MV-4-11 (cell line): ENCODE measurements around the gene GALNT7.
A peak's percentile ranks its signal among the peaks of the same experiment; 100 is the strongest.

Experiments used
- DNase-seq: peaks from one replicate; lab custom pipeline; 2025; lab: John Stamatoyannopoulos, UW

The GALNT7 gene

DNA sequence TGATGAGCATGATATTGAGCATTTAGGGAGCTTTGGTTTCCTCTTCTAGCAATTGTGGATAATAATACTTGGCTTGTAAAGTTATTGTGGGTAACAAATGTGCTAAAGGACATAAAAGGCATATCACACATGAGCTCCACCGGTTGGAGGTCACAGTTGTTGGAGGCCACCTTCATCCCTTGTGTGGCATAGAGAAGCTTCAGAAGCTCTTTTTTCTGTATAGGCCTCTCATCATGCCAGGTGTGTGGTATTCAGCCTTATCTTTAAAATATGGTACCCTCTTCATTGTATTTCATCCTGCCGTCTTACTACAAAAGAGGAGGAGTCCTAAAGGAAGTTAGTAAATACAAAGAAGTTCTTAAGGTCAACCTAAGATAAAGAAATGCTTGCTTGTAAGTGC lies 99.1 kb downstream of the GALNT7 start:
- no peak for DNase-seq

DNA sequence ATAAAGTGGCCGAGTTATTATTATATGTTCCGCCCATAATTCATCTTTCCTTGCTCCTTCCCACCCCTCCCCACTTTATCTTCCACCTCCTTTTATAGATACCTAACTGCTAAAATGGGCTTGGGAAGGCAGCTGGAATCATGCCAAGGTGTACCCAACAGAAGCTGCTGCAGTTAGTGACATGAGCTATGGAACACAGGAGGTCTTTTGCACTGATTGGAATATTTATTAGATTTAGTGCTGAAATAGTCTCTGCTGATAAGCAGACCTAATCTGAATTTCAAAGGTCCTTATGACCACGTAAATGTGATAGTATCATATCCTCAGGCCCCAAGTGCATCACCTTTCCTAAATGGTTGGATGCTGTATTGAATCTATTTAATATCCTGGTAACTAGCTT lies 100.7 kb downstream of the GALNT7 start:
- no peak for DNase-seq

DNA sequence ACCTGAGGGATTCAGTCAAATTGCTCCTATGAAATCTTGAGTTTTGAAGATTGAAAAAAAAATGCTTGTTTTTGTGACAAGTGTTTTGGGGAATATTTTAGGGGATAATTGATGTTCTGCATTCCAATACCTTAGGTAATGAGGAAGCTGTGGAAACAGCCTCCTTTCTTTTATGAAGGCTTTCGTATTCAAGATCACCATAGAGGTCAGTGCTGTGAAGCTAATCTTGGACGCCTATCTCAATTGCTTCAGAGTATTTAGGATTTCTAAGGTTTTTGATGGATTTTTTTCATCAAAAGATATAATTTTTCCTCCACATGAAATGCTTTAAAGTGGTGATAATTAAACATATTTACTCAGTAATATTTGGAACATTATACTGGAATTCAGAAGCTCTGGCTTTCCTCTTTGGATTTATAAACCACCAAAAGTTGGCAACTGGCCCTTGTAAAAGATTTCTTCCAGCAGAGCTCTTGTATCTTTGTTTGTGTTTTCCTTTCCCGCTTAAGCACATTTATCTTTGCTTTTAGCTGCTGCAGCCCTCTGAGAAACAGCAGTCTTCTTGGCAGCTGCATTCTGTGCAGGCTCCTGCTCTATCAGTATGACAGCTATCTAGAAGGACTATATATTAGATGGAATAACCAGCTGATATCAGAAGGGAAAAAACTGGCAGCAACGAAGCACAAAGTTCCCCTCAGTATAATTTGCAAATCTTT lies 101.9 kb downstream of the GALNT7 start:
- DNase-seq, result no peak

DNA sequence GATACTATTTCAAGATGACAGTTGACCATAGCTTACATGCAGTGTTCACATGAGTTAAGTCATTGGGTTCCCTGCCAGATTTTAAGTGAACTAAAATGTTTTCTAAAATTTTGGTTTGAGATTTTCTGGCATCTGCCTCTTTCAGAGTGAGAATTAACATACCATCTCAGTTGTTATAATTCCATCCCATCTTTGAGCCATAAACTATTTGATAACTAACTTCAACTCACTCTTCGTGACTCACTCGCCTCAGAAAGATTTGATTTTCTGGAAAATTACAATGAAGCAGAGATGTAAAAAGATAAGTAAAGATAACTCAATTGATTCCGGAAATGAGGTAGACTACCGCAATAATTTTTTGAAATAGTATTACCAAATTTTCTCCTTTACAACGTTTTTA lies 103.7 kb downstream of the GALNT7 start:
- DNase-seq, result no peak

DNA sequence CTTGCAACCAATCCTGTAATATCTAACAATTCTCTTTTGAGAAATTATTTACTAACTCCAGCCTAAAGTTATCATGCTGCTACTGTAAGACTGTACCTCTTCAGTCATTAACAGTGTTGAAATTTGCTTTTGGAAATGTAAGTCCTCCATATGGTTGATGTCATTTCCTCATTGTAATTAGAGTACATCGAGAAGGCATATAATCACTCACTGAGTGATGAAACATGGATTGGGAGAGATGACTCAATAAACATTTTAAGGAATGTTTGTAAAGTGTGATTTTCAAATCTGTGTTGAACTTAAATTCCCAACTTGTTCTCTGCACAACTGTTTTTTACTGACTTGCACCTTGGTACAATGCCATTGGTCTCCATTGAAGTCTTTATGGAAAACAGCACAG lies 104.4 kb downstream of the GALNT7 start:
- DNase-seq, result peak; percentile 22

DNA sequence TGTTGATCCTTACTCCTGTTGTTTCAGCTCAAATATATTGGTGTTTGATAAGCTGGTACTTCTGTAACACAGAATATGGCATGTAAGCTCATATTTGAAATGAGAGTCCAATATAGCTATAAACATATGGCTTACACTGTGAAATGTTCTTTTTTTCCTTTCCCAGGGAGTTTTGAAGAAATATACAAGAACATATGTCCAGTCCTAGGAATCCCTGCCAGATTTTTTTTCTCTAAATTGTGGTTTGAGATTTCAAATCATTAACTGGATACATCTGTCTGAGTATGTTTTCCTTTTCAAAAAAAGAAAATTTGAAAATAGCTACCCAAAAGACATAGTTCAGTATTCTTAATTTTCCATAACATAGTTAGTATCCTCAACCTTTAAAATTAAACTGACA lies 105.3 kb downstream of the GALNT7 start:
- no peak for DNase-seq

DNA sequence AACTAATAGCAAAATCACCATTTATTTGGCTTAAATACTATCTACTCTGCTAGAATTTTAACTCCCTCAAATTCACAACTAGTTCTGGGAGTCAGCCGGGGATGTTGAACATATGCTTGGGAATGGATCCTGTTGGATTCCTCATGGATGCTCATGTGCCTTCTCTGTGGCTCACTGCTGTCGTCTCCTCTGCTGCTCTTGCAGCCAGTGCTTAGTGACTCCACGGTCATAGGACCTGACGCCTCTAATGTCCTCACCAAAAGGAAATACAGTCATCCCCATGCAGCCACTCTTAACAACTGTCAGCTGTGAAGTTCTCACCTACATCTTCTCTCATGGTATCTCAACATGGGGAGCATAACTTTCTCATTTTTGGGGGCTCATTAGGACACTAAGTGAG lies 106.1 kb downstream of the GALNT7 start:
- DNase-seq, result no peak

DNA sequence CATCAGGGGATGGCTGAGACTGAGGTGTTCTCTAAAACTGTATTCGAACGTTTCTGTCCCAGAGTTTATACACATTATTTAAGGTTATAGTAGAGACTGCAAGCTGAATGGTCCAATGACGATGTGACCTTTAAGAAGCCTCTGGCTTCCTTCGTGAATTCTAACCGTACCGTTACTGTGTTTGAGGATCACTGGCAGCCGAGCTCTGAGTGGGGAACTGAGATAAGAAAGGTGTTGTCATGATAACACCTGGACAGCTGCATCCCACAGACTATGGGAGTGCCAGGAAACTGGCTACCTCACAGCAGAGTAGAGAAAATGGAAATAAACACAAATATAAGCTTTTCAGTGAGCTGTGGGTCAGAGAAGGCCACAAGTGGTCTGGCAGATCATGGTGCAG lies 106.5 kb downstream of the GALNT7 start:
- no peak for DNase-seq

DNA sequence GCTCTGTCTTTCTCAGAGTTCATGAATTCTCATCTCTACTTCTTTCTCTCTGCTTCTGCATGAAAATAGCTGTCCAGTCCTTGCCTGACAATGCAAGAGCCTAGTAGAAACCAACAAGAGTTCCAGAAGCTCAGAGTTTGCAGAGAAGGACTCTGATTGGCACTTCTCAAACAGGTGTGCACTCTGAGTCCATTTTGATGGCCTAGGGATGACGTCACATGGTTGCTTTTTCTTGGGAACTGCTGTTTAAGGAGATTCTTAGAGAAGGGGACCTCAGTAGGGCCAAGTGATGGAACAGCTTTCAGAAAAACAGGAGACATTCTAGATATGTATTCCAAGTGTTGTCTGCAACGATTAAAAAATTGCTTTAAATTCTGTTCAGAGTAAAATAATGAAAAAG lies 108.7 kb downstream of the GALNT7 start:
- no peak for DNase-seq

DNA sequence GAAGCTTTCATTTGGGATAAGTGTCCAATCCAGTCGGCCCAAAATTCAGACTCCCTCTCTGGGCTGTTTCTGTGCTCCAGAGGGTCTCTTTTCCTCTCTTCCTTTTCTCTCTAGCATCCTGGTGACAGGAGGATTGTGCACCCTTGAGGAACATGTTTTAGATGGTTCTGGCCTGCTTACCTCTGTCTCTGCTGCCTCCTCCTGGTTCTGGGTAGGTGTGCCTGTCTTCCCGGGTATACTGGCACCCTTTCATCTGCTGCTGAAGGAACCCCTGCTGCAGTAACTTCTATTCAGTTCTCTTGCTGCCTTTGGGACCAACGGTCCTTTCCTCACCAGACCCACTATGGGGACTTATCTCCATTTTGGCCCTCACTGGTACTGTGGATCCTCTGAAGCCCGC lies 112.4 kb downstream of the GALNT7 start:
- DNase-seq, result peak; percentile 22

DNA sequence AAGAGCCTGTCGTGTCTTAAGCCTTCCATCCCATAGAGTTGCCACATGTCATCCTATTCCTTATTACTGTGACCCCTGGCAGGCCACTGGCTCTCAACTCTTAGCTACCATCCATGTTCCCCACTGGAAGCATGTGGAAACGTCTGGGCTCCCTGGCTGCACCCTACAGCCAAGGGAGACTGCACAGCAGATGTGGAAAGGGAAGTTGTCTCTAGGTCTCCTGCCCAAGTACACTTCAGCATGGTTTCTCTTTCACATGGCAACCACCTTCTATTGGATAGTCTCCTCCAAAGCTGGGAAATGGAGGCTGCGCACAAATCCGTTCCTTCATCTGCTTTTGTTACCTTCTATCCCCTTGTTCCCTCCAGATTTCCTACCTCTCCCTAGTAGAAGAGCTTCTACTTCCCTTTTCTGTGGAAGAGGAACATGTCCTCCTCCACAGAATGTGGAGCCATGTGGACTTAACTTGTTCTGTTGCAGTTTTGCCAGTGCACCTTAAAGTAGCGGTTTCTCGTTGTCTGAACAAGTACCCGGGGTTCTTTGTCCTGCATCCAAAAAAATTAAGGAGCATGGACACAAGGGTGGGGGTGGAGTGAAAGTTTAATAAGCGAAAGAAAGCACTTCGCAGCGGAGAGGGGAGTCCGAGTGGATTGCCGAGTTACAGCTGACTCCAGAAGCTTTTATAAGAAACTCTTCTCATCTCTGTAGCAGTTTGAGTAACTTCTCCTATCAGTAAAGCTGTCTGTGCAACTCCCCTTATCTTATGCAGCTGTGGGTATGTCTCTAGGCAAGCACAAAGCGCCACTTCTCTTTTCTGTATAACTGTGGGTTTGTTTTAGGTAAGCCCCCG lies 113.0 kb downstream of the GALNT7 start:
- peak; percentile 95 for DNase-seq

DNA sequence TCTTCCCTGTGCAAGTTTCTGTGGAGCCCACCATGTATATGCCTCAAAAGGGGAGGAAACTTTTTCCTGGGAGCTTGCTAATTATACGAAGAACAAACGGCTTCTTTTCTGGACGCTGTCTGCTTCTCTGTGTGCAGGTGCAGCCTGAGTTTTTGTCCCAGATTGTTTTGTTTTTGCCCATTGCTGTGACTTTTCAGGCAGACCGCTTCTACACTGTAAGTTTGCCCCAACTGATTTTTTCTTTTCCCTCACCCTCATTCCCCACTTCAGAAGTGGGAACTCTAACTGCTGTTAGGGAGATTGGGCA lies 113.6 kb downstream of the GALNT7 start:
- no peak for DNase-seq

DNA sequence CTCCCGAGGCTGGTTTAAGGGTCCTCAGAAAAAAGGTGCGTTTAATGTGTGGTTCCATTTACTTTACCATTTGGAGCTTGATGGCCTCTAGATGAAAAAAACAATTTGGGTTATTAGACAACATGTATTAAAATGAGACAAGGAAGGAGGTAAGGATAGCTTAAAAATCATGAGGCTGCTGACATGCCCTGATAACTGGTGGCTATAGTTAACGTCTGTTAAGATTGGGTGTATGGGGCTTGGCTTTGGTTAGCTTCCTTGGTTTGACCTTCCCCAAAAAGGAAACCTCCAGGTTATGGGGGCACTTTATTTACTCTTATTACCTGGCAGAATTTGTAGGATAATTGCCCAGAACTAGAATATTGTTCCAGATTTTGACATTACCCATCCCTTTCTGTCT lies 114.0 kb downstream of the GALNT7 start:
- DNase-seq, result no peak

DNA sequence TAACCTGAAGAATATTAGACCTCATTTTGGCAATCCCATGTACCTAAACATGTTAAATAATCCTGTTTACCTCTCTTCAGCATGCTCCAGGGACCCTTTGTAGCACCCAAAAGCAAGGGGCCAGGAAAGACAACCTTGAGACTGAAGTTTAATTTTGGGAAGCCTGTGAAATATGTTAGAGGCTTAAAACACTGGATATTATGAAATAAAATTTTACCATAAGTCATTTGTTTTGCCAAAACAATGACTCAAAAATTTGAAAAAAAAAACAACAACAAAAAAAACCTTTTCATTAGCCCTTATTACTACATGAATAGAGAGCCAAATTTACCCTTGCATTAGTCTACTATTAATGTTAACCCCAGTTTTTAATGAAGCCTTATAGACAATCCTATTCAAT lies 115.9 kb downstream of the GALNT7 start:
- DNase-seq, result no peak

DNA sequence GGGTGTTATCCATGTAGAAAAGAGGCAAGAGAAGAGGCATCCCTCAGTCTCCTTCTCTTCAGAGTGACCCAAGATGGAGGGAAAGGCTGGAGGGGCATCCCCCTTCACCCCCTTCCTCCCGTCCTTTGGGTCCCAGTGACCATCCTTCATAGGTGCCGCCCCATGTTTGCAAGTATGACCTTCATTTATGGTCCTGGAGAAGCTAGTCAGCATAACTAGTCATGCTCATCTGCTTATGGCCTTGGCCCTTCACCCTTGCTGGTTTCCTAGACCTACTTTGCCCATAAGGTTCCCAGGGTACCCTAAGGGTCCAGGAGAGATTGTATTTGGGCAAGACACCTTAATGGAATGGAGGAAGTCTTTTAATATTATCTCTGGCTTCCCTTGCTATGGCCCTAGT lies 118.9 kb downstream of the GALNT7 start:
- DNase-seq, result no peak

DNA sequence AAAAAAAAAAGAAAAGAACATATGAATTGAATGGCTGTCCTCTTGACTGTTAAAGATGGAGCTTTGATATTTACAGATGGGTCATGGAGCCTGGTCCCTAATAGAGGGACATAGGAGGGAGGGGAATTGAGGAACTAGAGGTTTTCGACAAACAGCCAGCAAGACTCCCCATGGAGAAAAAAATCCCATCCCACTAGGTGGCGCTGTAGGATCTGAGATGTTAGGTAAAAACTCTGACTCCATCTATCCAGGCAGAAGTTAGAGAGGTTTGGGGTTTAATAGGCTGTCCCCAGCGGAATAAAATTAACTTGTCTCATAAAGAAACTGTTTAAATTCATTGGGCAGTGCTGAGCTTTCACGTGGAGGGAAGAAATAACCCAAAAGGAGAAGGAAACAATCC lies 119.7 kb downstream of the GALNT7 start:
- peak; percentile 85 for DNase-seq

DNA sequence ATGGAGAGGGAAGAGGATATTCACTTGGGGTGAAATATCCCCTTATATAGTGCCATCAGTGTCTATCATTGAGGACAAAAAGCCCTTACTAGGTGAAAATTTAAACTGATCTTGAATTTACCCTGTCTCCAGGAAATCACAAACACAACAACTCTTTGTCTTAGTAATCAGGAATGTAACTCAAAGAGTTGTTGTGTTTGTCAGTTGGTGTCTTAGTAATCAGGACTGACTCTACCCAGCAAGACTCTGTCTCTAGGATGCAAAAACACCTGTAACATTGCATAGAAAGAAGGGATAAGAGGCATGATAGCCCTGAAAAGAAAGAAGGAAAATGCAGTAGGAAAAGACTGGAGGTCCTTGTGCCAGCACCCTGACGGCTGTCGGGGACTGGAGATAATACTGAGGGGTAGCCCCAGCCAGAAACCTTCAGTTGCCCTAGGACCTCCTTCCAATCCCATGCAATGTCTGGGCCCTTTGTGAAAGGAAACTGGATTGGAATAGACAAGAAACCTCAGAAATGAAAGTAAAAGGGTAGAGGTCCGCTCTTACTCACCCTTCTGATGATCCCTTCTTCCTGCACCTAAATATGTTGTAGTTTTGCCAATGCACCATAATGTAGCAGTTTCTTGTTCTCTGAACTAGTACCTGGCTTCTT lies 120.2 kb downstream of the GALNT7 start:
- no peak for DNase-seq

DNA sequence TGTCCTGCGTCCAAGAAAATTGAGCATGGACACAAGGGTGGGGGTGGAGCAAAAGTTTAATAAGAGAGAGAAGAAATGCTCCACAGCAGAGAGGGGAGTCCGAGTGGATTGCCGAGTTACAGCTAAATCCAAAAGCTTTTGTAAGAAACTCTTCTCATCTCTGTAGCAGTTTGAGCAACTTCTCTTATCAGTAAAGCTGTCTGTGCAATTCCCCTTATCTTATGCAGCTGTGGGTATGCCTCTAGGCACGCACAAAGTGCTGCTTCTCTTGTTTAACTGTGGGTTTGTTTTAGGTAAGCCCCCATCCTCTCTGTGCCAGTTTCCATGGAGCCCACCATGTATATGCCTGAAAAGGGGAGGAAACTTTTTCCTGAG lies 120.7 kb downstream of the GALNT7 start:
- peak; percentile 2 for DNase-seq

DNA sequence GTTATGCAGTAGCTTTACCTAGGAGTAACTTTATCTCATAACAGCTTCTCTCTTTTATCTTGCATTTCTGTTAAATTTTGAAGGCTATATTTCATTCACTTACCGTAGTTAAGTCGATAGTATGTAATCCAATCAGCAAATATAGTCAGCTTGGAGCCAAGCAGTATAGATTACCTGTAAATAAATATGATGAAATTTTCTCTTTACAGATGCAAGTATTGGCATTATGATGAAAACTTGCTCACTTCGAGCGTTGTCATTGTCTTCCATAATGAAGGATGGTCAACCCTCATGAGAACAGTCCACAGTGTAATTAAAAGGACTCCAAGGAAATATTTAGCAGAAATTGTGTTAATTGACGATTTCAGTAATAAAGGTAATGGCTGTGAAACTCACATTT lies 123.3 kb downstream of the GALNT7 start:
- no peak for DNase-seq

DNA sequence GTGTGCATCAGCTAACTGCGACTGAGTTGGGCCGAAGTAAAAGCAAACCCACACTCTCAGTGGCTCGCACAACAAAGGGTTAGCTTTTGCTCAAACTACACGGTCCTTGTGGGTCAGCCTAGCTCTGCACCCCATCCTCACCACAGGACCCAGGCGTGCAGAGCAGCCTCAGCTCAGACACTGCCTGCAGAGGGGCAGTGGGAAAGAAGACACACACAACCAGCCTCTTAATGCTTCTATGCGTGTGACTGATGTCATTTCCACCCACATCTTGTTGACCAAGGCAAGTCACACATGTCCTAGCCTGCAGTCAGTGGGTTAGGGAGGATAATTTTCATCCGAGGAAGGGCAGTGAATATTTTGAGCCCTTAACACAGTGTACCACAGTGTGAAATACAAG lies 125.1 kb downstream of the GALNT7 start:
- DNase-seq, result no peak

DNA sequence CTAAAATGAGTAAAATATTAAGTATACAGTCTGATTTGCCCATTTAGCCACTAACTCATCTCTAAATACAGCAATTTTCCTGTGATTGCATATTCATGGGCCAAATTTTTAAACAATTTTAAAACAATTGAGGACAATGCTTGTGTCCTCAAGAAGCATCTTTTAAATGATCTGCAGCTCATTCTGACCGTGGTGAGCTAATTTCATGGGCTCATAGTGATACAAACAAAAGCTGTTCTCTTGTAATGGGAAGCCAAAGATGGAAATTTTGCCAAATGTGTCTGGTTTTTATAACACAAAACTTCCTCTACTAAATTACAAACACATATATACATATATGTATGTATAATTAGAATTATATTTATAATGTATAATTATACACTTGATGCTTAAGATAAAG lies 125.8 kb downstream of the GALNT7 start:
- DNase-seq, result no peak

DNA sequence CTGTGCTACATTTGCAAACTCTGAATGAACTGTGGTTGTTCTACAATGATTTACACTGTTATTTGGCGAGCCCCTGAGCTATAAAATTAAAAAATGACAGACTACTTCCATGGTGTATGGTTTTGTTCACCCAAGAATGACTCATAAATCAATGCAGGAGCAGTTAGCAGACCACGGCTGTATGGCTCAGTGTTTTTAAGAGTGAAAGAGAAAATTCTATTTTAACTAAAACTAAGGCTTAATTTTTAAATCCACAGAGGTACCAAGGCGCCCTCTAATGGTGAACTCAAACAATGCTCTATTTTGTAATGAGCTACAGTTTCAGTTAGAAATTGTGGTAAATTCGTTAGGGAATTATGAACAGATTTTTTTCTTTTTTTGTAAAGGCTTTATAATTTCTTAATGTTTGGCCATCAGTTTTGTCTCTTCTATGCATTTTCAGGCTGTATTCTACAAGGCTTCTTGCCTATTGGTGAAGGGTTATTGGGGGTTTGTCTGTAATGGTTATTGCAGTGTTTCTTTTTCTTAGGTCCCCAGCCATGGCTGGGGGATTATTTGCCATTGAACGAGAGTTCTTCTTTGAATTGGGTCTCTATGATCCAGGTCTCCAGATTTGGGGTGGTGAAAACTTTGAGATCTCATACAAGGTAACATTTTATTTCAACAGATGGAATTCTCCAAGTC lies 133.0 kb downstream of the GALNT7 start:
- peak; percentile 47 for DNase-seq

DNA sequence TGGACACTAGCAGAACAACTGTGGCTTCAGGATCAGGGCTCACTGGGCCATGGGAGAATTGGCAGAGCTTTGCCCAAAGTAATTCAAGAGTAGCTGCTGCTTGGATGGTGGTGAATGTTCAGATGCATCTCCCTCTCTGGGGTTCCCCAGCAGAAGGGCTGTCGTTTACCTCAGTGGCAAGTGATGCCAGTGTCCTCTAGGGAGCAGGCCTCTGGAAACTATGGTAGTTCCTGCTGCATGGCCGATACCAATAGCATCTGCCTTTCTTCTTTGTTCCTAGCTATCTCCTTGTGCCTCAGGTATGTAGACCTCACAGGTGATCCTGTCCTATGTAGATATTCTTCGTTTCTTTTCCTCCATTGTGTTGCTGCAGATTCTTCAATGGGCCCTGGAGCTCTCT lies 139.2 kb downstream of the GALNT7 start:
- no peak for DNase-seq
